Measurements from ENCODE around the gene TIMM17A.
"Not testable (repeated sequence)": the region's sequence is repeated elsewhere in the genome, so short reads cannot be mapped to it uniquely, and the experiment has no call there.

TIMM17A gene

DNA sequence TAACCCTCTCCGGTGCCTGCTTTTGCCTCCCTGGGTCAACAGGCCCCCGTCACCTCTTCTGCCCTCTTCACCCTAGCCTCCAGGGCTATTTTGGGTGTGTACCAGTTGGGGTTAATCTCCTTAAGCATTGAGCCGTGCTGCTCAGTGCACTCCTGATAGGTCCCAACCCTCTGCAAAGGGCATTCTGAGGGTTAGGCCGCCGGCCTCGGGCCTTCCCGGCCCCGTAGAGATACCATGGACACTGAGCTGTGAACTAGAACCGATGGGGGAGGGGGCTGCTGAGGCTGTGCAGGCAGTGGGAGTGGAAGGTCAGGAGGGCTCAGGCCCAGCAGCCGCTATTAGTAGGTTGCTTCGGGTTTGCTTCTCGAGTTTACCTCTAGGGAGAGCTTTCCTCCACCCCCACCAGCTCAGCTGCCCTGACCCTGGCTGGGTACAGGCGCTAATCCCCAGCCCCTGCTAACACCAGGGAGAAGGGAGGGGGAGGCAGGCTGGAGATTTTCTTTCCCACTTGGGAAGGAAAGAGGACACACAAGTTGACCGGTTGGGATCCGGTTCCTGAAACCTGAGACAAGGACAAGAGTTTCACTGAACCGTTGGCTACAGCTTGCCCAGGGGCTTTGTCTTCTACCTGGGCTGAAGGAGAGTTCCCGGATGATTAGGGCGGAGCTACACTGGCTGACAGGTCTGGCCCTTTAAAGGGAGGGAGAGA is 13.7 kb upstream of the TIMM17A start:
- no peak for DNase-seq

DNA sequence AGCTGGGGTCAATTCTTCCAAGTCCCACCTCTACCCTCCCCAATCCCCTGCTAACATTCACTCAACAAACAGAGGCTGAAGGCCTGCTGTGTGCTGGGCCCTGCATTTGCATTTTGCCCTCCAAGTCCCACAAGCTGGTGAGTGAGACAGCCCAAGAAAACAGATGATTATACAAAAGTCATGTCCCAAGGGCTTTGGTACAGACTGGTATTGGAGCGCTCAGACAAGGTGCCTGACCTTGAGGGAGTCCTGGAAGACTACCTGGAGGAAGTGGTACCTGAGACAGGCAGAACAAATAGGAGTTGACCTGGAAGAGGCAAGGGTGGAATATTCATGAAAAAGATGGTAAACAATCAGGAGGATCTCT is 13.2 kb upstream of the TIMM17A start:
- no peak for DNase-seq

- no peak for DNase-seq
These were observed 11.3 kb upstream of the TIMM17A start for GRCh38 chr1:201944002-201944401.

GRCh38 chr1:201944639-201945038 is 10.7 kb upstream of the TIMM17A start:
- DNase-seq: no peak

DNA sequence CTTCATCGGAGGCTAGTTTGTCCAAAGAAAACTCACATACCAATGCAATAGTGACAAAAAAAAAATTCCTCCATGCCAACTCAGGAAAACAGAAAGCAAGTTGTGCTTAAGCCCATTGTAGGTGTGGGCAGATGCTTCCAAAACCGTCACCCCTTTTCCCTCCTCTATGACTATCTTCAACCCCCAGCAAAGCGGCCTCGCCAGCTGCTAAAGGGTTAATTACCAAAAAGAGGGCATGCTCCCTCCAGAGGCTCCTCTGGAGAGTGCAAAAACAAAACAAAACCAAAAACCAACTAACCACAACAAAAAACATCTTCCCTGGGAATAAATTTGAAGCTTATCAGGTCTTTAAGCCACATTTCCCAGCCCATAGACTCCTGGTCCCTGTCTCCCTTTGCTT is 10.1 kb upstream of the TIMM17A start:
- DNase-seq: no peak

- DNase-seq: no peak
These were observed 9.5 kb upstream of the TIMM17A start for GRCh38 chr1:201945863-201946223.

GRCh38 chr1:201946224-201946908 is 8.9 kb upstream of the TIMM17A start, which contains the start of gene LMOD1:
Gene LMOD1 (minus strand): TSS chr1:201946548. CDS start chr1:201946340, 208 bp downstream.
- no peak for DNase-seq

DNA sequence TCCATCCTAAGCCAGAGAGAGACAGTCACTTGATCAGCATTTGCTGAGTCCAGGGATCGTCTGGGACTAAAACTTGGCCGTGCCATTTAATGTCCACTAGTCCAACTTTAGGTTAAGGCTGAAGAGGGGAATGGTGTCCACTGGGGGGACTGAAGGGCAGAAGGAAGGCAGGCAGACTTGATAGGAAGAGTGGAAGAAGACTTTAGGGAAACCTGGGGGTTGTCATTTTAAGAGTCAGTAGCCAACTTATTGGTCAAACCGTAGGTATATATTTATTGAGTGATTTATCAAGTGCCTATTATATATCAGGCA is 7.7 kb upstream of the TIMM17A start:
- DNase-seq: no peak

- DNase-seq: no peak
These were observed 5.8 kb upstream of the TIMM17A start for GRCh38 chr1:201949491-201949890.

GRCh38 chr1:201954263-201955008 is 867 bp upstream of the TIMM17A start:
- no peak for DNase-seq

DNA sequence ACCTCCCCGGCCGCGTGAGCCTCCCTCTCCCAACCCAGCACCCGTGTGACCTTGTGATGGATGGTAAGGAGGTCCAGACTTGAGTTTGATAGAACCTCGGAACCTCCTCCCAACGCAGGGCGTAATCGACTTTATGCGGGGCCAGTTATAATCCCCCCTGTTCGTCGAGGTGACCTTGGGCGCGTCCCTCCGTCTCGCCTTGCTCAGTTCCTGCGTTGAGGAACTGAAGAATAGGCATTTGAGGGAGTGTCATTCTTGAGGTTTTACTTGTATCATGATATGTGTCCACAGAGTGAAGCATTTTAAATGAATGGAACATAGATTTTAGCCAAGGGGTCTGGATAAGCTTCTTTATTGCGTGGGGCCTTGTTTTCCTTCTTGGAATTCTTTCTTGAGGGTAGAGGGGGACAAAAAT is 433 bp downstream of the TIMM17A start:
- DNase-seq: peak; percentile 20

DNA sequence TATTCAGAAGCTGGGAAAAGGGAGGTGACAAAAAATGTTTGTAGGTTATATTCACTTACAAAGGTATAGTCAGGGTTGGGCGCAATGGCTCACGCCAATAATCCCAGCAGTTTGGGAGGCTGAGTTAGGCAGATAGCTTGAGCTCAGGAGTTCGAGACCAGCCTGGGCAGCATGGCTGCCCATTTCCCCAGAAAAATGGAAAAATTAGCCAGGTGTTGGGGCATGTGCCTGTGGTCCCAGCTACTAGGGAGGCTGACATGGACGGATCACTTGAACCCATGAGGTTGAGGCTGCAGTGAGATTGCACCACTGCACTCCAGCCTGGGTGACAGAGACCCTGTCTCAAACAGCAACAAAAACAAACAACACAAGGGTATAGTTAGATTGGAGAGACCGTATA is 3.0 kb downstream of the TIMM17A start:
- no peak for DNase-seq

DNA sequence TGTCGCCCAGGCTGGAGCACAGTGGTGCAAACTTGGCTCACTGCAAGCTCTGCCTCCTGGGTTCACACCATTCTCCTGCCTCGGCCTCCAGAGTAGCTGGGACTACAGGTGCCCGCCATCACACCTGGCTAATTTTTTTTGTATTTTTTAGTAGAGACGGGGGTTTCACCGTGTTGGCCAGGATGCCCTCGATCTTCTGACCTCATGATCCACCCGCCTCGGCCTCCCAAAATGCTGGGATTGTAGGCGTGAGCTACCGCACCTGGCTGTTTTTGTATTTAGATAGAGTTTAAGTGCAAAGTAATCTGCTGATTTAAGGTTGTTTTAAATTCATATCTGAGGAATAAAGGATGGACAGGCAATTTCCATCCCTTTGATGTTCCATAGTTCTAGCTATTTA is 7.1 kb downstream of the TIMM17A start:
- not testable (repeated sequence) for DNase-seq

- no peak for DNase-seq
These were observed 9.0 kb downstream of the TIMM17A start for GRCh38 chr1:201964261-201964660.

GRCh38 chr1:201966171-201966570 is 10.9 kb downstream of the TIMM17A start:
- no peak for DNase-seq

GRCh38 chr1:201968202-201968925 is 13.1 kb downstream of the TIMM17A start:
- DNase-seq: no peak

DNA sequence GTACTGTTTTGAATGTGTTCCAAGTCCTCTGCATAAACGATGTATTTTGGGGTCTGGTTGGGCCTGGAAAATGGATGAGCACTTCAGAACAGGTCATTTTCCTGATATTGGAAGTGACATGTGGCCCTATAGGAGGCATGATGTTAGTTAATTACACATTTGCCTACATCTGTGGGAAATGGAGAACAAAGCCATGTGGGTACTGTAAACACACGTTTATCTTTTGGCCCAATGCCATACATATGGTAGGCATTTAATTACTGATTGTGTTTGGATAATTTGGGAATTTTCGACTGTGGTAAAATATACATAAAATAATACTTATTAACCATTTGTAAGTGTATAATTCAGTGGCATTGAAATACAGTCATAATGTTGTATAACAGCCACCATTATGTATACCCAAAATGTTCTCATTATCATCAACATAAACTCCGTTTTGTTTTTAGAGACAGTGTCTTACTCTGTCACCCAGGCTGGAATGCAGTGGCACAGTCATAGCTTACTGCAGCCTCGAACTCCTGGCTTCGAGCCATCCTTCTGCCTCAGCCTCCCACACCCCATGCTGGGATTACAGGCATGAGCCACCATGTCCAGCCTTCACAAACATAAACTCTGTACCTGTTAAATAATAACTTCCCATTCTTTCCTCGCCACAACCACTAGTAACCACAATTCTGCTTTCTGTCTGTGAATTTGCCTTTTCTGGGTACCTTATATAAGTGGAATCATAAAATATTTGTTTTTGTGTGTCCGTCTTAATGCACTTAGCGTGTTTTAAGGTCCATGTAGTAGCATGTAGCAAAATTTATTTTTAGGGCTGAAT is 15.2 kb downstream of the TIMM17A start:
- DNase-seq: no peak

DNA sequence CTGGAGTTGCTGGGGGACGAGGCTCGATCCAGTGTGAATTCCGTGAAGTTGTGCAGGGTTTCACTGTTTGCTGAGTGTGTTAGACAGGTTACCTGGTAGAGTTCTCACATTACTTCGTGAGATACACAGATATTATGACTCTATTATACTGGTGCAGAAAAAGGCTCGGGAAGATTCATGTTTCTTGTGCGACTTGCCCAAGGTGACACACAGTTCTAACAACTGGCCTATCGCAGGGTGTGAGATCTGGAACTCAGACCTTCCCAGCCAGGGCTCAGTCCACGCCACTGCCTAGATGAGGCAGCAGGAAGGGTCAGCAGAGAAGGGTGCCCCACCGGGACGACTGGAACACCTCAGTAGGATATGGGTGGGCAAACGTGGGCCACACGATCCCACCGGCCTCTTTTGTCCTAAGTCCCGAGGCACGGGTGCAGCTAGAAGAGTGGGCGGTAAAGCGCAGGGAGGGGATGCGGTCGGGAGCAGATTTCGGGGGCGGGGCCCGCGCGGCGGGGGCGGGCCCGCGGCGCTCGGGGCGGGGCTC is 26.8 kb downstream of the TIMM17A start:
- DNase-seq: no peak

DNA sequence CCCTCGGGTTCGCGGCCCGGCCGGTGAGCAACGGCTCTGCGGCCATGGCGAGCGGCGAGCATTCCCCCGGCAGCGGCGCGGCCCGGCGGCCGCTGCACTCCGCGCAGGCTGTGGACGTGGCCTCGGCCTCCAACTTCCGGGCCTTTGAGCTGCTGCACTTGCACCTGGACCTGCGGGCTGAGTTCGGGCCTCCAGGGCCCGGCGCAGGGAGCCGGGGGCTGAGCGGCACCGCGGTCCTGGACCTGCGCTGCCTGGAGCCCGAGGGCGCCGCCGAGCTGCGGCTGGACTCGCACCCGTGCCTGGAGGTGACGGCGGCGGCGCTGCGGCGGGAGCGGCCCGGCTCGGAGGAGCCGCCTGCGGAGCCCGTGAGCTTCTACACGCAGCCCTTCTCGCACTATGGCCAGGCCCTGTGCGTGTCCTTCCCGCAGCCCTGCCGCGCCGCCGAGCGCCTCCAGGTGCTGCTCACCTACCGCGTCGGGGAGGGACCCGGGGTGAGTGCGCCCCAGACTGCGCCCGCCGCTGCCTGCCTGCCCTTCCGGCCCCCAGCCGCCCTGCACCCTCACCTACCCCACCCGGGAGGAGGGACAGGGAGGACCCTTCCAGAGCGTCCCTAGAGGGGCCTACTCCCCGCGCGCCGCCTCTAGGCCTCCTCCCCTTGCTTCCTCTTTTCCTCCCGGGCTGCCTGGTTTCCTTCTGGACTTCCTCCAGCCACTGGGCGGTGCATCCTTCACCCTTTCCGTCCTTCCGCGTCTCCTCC is 27.5 kb downstream of the TIMM17A start, which contains the start of gene RNPEP:
RNPEP (plus strand) TSS at position 26 of the 757 bp plus-strand sequence; CDS start at position 45, 19 bp downstream.
- peak; percentile 81 for DNase-seq

DNA sequence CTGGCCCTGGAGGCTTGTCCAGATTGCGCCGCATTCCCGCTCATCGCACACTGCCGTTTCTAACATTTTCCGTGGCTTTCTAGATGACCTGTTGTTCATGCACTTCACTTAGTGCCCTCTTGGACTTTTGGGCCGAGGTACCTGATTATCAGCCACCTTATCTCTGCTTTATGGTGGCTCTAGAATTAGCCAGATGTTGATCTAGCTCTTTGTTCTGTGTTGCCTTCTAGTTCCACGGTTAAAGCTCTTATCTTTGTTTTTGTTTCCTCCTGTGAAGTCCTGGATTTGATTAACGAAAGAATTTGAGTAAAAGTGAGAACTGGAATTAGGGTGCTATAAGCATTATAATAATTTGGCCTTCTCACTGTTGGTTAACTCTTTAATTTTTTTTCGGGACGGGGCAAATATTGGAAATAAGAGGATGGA is 28.1 kb downstream of the TIMM17A start:
- DNase-seq: no peak

GRCh38 chr1:201984446-201984845 is 29.1 kb downstream of the TIMM17A start:
- DNase-seq: no peak

All from RPMI8226 (cell line).